ENCODE data around the gene KRT32.
A peak's percentile ranks its signal among the peaks of the same experiment; 100 is the strongest.

KRT32 gene

DNA sequence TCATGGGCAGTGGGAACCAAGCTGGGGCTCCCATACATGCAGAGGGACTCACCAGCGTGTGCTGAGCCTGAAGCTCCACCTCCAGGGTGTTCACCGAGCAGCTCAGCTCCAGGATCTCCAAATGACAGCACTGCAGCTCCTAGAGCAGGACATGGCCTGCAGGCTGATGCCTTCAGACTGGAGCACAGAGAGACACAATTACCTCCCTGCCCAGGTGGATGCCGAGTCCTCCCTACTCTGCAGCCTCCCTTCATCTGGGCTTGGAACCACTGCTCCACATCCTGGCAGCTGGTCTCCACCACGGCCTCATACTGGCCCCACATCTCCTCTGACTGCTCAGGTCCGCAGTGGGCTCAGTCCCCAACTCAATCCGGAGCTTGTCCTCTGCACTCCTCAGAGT lies 18.2 kb downstream of the KRT32 start:
- TF ChIP-seq CTCF (IDR thresholded peaks at IDR 0.05; ENCODE audit: low read depth, low read length, missing control alignments) = no peak
- no peak for DNase-seq
- Histone ChIP-seq H3K27ac (no peak overlapping the region), H3K36me3 (replicated peaks) (no peaks in the 10 kb centered on the region), H3K4me3 (ENCODE audit: low read depth, low read length) (no peak overlapping the region), H3K27me3 (replicated peaks) (no peaks in the 10 kb centered on the region)
- in situ Hi-C loops (cut with HindIII; ENCODE audit: low pct_ligation_motif_present, low sequenced_read_pairs) = no loop called here

GRCh38 chr17:41448506-41448905 lies 18.7 kb downstream of the KRT32 start:
- no peaks in the 10 kb centered on the region for H3K27me3 ChIP-seq (replicated peaks)
- no peak for DNase-seq
- TF ChIP-seq CTCF (IDR thresholded peaks at IDR 0.05; ENCODE audit: low read depth, low read length, missing control alignments) = no peak
- no peak overlapping the region for H3K4me3 ChIP-seq (ENCODE audit: low read depth, low read length)
- no peak overlapping the region for H3K27ac ChIP-seq
- in situ Hi-C loops (cut with HindIII; ENCODE audit: low pct_ligation_motif_present, low sequenced_read_pairs) = no loop called here
- H3K36me3 ChIP-seq (replicated peaks) = no peaks in the 10 kb centered on the region

- H3K4me3 ChIP-seq (ENCODE audit: low read depth, low read length) = no peak overlapping the region
- peak overlapping the region; percentile 69 for H3K27ac ChIP-seq
- H3K36me3 ChIP-seq (replicated peaks) = no peaks in the 10 kb centered on the region
- TF ChIP-seq CTCF (IDR thresholded peaks at IDR 0.05; ENCODE audit: low read depth, low read length, missing control alignments) = no peak
- no peaks in the 10 kb centered on the region for H3K27me3 ChIP-seq (replicated peaks)
- DNase-seq = peak; percentile 33
- in situ Hi-C loops (cut with HindIII; ENCODE audit: low pct_ligation_motif_present, low sequenced_read_pairs) = no loop called here
These were observed 20.4 kb downstream of the KRT32 start for GRCh38 chr17:41446806-41447205.

GRCh38 chr17:41444640-41445039 lies 22.5 kb downstream of the KRT32 start:
- no peak overlapping the region for H3K27ac ChIP-seq
- no peaks in the 10 kb centered on the region for H3K27me3 ChIP-seq (replicated peaks)
- in situ Hi-C loops (cut with HindIII; ENCODE audit: low pct_ligation_motif_present, low sequenced_read_pairs) = no loop called here
- H3K4me3 ChIP-seq (ENCODE audit: low read depth, low read length) = no peak overlapping the region
- DNase-seq = no peak
- H3K36me3 ChIP-seq (replicated peaks) = no peaks in the 10 kb centered on the region
- TF ChIP-seq CTCF (IDR thresholded peaks at IDR 0.05; ENCODE audit: low read depth, low read length, missing control alignments) = no peak

DNA sequence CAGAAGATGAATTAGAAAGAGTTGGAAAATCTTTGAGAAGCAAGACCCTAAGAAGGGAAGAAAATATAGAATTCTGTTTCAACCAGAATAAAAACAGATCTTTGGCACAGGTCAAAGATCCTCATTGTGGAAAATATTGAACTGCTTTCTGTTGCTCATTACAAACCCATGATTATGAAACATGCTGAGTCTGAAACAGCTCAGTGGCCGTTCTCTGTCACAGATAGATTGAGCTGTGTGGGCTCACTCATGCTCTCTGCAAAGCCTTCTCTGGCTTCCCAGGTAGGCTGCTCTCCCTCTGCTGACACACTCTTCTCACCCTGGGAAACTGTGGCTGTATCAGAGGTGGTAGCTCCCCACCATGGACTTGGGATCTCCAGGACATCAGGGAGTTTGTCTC lies 23.0 kb downstream of the KRT32 start:
- Histone ChIP-seq H3K27me3 (replicated peaks) (no peaks in the 10 kb centered on the region), H3K27ac (no peak overlapping the region), H3K4me3 (ENCODE audit: low read depth, low read length) (no peak overlapping the region), H3K36me3 (replicated peaks) (no peaks in the 10 kb centered on the region)
- no peak for TF ChIP-seq CTCF (IDR thresholded peaks at IDR 0.05; ENCODE audit: low read depth, low read length, missing control alignments)
- in situ Hi-C loops (cut with HindIII; ENCODE audit: low pct_ligation_motif_present, low sequenced_read_pairs) = no loop called here
- DNase-seq = no peak

DNA sequence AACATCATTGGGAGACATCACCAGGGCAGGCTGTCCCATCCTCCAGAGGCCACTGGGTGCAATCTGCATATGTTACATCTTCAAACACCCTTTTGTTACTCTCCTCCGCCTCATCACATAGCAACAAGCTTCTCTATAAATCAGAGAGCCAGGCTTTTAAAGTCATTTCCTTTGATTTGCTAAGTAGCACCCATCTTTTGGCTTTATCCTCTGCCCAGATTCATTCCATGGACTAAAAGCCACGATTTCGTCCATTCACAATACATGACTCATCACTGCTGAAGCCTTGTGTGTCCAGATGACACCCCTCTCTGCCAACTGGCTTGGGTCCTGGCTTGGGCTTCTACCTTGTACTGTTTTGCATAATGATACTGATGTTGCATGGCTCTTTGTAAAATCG lies 24.4 kb downstream of the KRT32 start:
- in situ Hi-C loops (cut with HindIII; ENCODE audit: low pct_ligation_motif_present, low sequenced_read_pairs) = no loop called here
- Histone ChIP-seq H3K4me3 (ENCODE audit: low read depth, low read length) (no peak overlapping the region), H3K27me3 (replicated peaks) (no peaks in the 10 kb centered on the region), H3K36me3 (replicated peaks) (no peaks in the 10 kb centered on the region), H3K27ac (no peak overlapping the region)
- no peak for TF ChIP-seq CTCF (IDR thresholded peaks at IDR 0.05; ENCODE audit: low read depth, low read length, missing control alignments)
- DNase-seq = peak; percentile 56

All from brain microvascular endothelial cell (primary cell).